ENCODE measurements around the gene DCAF7. TPM values are rescaled to one million over a fixed set of nuclear protein-coding genes. Genes with fewer than 3 reads are reported as not detected.

The DCAF7 gene
- total RNA-seq = 17.2 and 17.9 TPM in 2 replicates

DNA sequence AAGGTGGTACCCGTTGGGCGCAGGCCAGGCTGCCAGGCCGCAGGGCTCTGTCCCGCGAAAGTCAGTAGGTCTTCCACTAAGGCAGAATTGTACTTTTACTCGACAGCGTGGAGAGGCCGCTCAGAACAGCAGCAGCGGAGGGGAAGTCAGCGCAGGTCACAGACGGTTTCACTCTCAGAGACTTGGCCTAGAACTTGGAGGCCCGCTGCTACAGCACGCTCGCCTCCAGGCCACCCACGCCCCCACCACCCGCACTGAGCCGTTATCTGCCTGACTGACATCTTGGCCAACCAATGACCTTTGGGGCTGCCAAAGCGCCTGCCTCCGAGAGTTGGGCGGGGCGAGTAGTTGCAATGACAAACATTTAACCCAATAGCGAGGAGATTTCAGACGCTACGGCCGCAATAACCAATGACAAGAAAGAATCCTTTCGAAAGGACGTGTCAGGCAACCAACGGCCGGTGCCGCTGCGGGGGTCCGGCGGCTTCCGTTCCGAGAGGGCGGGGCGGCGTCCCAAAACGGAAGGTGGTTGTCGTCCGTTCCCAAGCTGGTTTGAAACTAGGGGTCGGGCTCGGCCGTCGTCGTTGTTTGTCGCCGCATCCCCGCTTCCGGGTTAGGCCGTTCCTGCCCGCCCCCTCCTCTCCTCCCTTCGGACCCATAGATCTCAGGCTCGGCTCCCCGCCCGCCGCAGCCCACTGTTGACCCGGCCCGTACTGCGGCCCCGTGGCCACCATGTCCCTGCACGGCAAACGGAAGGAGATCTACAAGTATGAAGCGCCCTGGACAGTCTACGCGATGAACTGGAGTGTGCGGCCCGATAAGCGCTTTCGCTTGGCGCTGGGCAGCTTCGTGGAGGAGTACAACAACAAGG lies at the start of gene DCAF7:
DCAF7 (plus strand) TSS at position 532 of the 871 bp plus-strand sequence; CDS start at position 733, 201 bp downstream.

GRCh38 chr17:63523253-63523855 lies 26.9 kb upstream of the DCAF7 start, which contains the start of gene KCNH6:
TSS of gene KCNH6 (plus strand) at chr17:63523358. CDS start at chr17:63523414, 56 bp downstream.

GRCh38 chr17:63600569-63601438 lies 50.5 kb downstream of the DCAF7 start, which contains the start of gene TACO1:
TSS of gene TACO1 (plus strand) at chr17:63600895. CDS start at chr17:63601084, 189 bp downstream.

GRCh38 chr17:63621684-63622573 lies 71.7 kb downstream of the DCAF7 start, which contains the start of gene MAP3K3:
TSS of gene MAP3K3 (plus strand) at chr17:63622417. CDS start at chr17:63622760, 343 bp downstream.

Other genes with a start within 250 kb of the DCAF7 start
- 16.7 and 47.0 TPM in 2 replicates for gene CYB561, start 104.2 kb upstream of the DCAF7 start, total RNA-seq
- gene ACE, start 73.4 kb upstream of the DCAF7 start, total RNA-seq = 7.9 and 20.5 TPM in 2 replicates
- not detected in 2 replicates for gene KCNH6, start 27.1 kb upstream of the DCAF7 start, total RNA-seq
- 27.1 and 37.5 TPM in 2 replicates for gene TACO1, start 50.4 kb downstream of the DCAF7 start, total RNA-seq
- 36.4 TPM in 2 replicates for gene MAP3K3, start 71.9 kb downstream of the DCAF7 start, total RNA-seq
- gene LIMD2, start 149.6 kb downstream of the DCAF7 start, total RNA-seq = 3.5 and 4.3 TPM in 2 replicates
- gene STRADA, start 191.3 kb downstream of the DCAF7 start, total RNA-seq = 21.5 and 28.2 TPM in 2 replicates
- 65.5 and 71.6 TPM in 2 replicates for gene CCDC47, start 223.1 kb downstream of the DCAF7 start, total RNA-seq
- 68.6 and 86.4 TPM in 2 replicates for gene DDX42, start 223.7 kb downstream of the DCAF7 start, total RNA-seq

Data from smooth muscle cell of trachea (primary cell).